HK-2 (cell line): ENCODE results near the gene OR51A4.
"Not testable (repeated sequence)": the region's sequence is repeated elsewhere in the genome, so short reads cannot be mapped to it uniquely, and the experiment has no call there.

Experiments
- DNase-seq: peaks from one replicate; pipeline ENCODE4 v3.0.0-alpha.2; 2018; ENCODE audit not compliant: unreplicated experiment

Gene OR51A4

GRCh38 chr11:4947505-4947904 is at the start of gene OR51A4:
Gene OR51A4, minus strand, starts transcription at chr11:4947605. Its CDS starts 505 bp downstream, at chr11:4947100.
- DNase-seq, result no peak

- no peak for DNase-seq
Observed at GRCh38 chr11:4994551-4994950, 47.1 kb upstream of the OR51A4 start, which contains the start of gene OR51L1. Gene OR51L1, plus strand, starts transcription at chr11:4994851. Its CDS starts 4,132 bp downstream, at chr11:4998983.

- DNase-seq, result no peak
Observed at GRCh38 chr11:4991060-4991459, 43.7 kb upstream of the OR51A4 start.

- DNase-seq, result peak; percentile 23
Observed at GRCh38 chr11:4983841-4984240, 36.4 kb upstream of the OR51A4 start.

GRCh38 chr11:4982678-4983077 is 35.3 kb upstream of the OR51A4 start:
- no peak for DNase-seq

GRCh38 chr11:4979036-4979435 is 31.6 kb upstream of the OR51A4 start:
- DNase-seq, result no peak

GRCh38 chr11:4975436-4975835 is 28.0 kb upstream of the OR51A4 start:
- DNase-seq, result no peak

- no peak for DNase-seq
Observed at GRCh38 chr11:4962816-4963215, 15.4 kb upstream of the OR51A4 start.

GRCh38 chr11:4960877-4961276 is 13.5 kb upstream of the OR51A4 start:
- no peak for DNase-seq

GRCh38 chr11:4957396-4957795 is 10.0 kb upstream of the OR51A4 start:
- no peak for DNase-seq

GRCh38 chr11:4955613-4956012 is 8.2 kb upstream of the OR51A4 start, which contains the start of gene OR51A2:
Gene OR51A2, minus strand, starts transcription at chr11:4955713. Its CDS starts 0 bp downstream, at chr11:4955713.
- DNase-seq, result not testable (repeated sequence)

GRCh38 chr11:4936745-4937144 is 10.7 kb downstream of the OR51A4 start:
- no peak for DNase-seq

GRCh38 chr11:4932751-4933150 is 14.7 kb downstream of the OR51A4 start:
- no peak for DNase-seq

GRCh38 chr11:4926608-4927007 is 20.8 kb downstream of the OR51A4 start:
- no peak for DNase-seq

GRCh38 chr11:4924239-4924638 is 23.2 kb downstream of the OR51A4 start, which contains the start of gene OR51G1:
Gene OR51G1, minus strand, starts transcription at chr11:4924339. Its CDS starts 0 bp downstream, at chr11:4924339.
- no peak for DNase-seq

GRCh38 chr11:4922304-4922703 is 25.1 kb downstream of the OR51A4 start:
- no peak for DNase-seq

- no peak for DNase-seq
Observed at GRCh38 chr11:4921796-4922195, 25.6 kb downstream of the OR51A4 start.

GRCh38 chr11:4919250-4919649 is 28.2 kb downstream of the OR51A4 start, which contains the start of gene OR51G2:
Gene OR51G2, minus strand, starts transcription at chr11:4919350. Its CDS starts 3,687 bp downstream, at chr11:4915663.
- DNase-seq, result no peak

GRCh38 chr11:4916581-4916980 is 30.8 kb downstream of the OR51A4 start:
- DNase-seq, result peak; percentile 0

GRCh38 chr11:4903484-4903883 is 43.9 kb downstream of the OR51A4 start, which contains the start of gene OR51A7:
Gene OR51A7, plus strand, starts transcription at chr11:4903783. Its CDS starts 3,587 bp downstream, at chr11:4907370.
- no peak for DNase-seq
